HepG2 (cell line): ENCODE data around the gene FAM221B. TPM values are rescaled to one million over a fixed set of nuclear protein-coding genes. Genes with fewer than 3 reads are reported as not detected.

Experiments used
- ATAC-seq: fragments of 200-7000 bp; cut with Tn5 transposase; 3 replicates; pipeline ENCODE4 v1.9.1; 2020; ENCODE audit warnings: mild to moderate bottlenecking, moderate library complexity
- BruUV-seq: library from RNA; stranded (reverse); fragments of 400-500 nt; replicated peaks from 2 replicates; lab custom pipeline; 2021; lab: Mats Ljungman, UMichigan
- CTCF ChIA-PET: fragments of 300-600 bp; formaldehyde crosslinking; extraction: SDS; loops from one replicate; lab custom pipeline; 2021; ENCODE audit warnings: low total read pairs, inconsistent platforms, low intra/inter-chr PET ratio; lab: Yijun Ruan, JAX
- POLR2A ChIA-PET: fragments of 350-600 bp; sonication (Branson Sonifier 250); formaldehyde crosslinking; loops from one replicate; lab custom pipeline; 2020; ENCODE audit warnings: antibody characterized with exemption, inconsistent platforms; lab: Yijun Ruan, JAX
- DNase-seq: peaks from one replicate; pipeline ENCODE4 v3.0.0-alpha.2; 2015; ENCODE audit warnings: low spot score
- FAIRE-seq: peaks from 3 replicates; lab custom pipeline; 2011; peaks lifted over from hg19 to GRCh38; lab: Jason Lieb, UNC
- H2AFZ ChIP-seq: one replicate; pipeline ENCODE4 v1.6.1; 2011; ENCODE audit warnings: low read length, inconsistent platforms
- H3K27ac ChIP-seq: fragments of 300-600 bp; 3 replicates; pipeline ENCODE4 v1.8.0; 2011; ENCODE audit warnings: mixed run types, mild to moderate bottlenecking, mixed read lengths, low read length, inconsistent platforms; ENCODE audit not compliant: insufficient read depth; ENCODE audit errors: extremely low read length
- H3K27me3 ChIP-seq, 2 experiments: fragments of 200-600 bp in 1 of 2; 2 replicates in 1 of 2; 3 replicates in 1 of 2; pipeline versions ENCODE4 v1.6.0 to v1.8.0; 2011; ENCODE audit warnings: low read length in 2 of 2, mild to moderate bottlenecking in 2 of 2, moderate library complexity in 2 of 2, inconsistent platforms in 1 of 2; ENCODE audit not compliant: insufficient read depth in 2 of 2, control insufficient read depth in 1 of 2
- H3K36me3 ChIP-seq, 2 experiments: fragments of 200-600 bp in 1 of 2; replicated peaks in 1 of 2; 2 replicates in 1 of 2; 3 replicates in 1 of 2; pipeline versions ENCODE4 v1.5.1 to v1.8.0; 2011; ENCODE audit warnings: low read length in 2 of 2, inconsistent platforms in 1 of 2; ENCODE audit not compliant: insufficient read depth in 2 of 2, control insufficient read depth in 1 of 2
- H3K4me1 ChIP-seq: 2 replicates; pipeline ENCODE4 v1.5.1; 2012; ENCODE audit warnings: low read length, inconsistent platforms; ENCODE audit not compliant: insufficient read depth
- H3K4me2 ChIP-seq: 2 replicates; pipeline ENCODE4 v1.6.0; 2011; ENCODE audit warnings: low read depth, low read length, inconsistent platforms
- H3K4me3 ChIP-seq, 3 experiments: fragments of 200-600 bp in 1 of 3; sonication (generic), shearing (Covaris generic) in 1 of 3; replicated peaks in 1 of 3; 2 replicates each; pipeline ENCODE4 v1.5.1; 2011 to 2016; ENCODE audit warnings: low read length in 3 of 3, inconsistent platforms in 2 of 3, low read depth in 2 of 3, mild to moderate bottlenecking in 2 of 3, control low read depth in 1 of 3, mixed read lengths in 1 of 3; ENCODE audit not compliant: insufficient read depth in 1 of 3
- H3K79me2 ChIP-seq: one replicate; pipeline ENCODE4 v1.6.1; 2011; ENCODE audit warnings: low read length, inconsistent platforms; ENCODE audit not compliant: insufficient read depth
- H3K9ac ChIP-seq: 2 replicates; pipeline ENCODE4 v1.6.0; 2011; ENCODE audit warnings: mild to moderate bottlenecking, low read depth, low read length, inconsistent platforms; ENCODE audit not compliant: insufficient read depth
- H3K9me3 ChIP-seq: 2 replicates; pipeline ENCODE4 v1.5.1; 2012; ENCODE audit warnings: mild to moderate bottlenecking, low read length
- H4K20me1 ChIP-seq: 2 replicates; pipeline ENCODE4 v1.6.0; 2011; ENCODE audit warnings: inconsistent platforms, mild to moderate bottlenecking, low read length, moderate library complexity; ENCODE audit not compliant: insufficient read depth
- FOXO1 ChIP-seq: sonication (generic); formaldehyde crosslinking; IDR thresholded peaks from 2 replicates; pipeline ENCODE4 v1.4.0; 2020; ENCODE audit warnings: missing genetic modification reagents
- GMEB2 ChIP-seq: IDR thresholded peaks from 2 replicates; pipeline ENCODE4 v1.6.1; 2016; ENCODE audit warnings: missing biosample characterization, missing genetic modification reagents, low read depth
- HHEX ChIP-seq: IDR thresholded peaks from 2 replicates; pipeline ENCODE4 v1.6.1; 2016; ENCODE audit warnings: control low read depth
- MEIS2 ChIP-seq: sonication (generic); formaldehyde crosslinking; IDR thresholded peaks from 2 replicates; pipeline ENCODE4 v1.9.0; 2021; ENCODE audit warnings: mild to moderate bottlenecking, missing genetic modification reagents
- MLXIP ChIP-seq: sonication (generic); formaldehyde crosslinking; IDR thresholded peaks from 2 replicates; pipeline ENCODE4 v1.9.0; 2021; ENCODE audit warnings: missing genetic modification reagents, borderline replicate concordance
- NBN ChIP-seq: fragments of 450-650 bp; conservative IDR thresholded peaks from 2 replicates; pipeline ENCODE4 v1.6.1; 2017
- POGZ ChIP-seq: sonication (generic); formaldehyde crosslinking; IDR thresholded peaks from 2 replicates; pipeline ENCODE4 v1.4.0; 2020; ENCODE audit warnings: mild to moderate bottlenecking, missing genetic modification reagents
- SP4 ChIP-seq: sonication (generic); formaldehyde crosslinking; IDR thresholded peaks from 2 replicates; pipeline ENCODE4 v1.8.1; 2023; ENCODE audit warnings: mild to moderate bottlenecking, missing genetic modification reagents
- ZIK1 ChIP-seq: sonication (generic); formaldehyde crosslinking; IDR thresholded peaks from 2 replicates; pipeline ENCODE4 v1.5.0; 2020; ENCODE audit warnings: mild to moderate bottlenecking, low read depth, missing genetic modification reagents, borderline replicate concordance
- ZMAT3 ChIP-seq: sonication (generic); formaldehyde crosslinking; conservative IDR thresholded peaks from 2 replicates; pipeline ENCODE4 v1.7.0; 2021; ENCODE audit warnings: missing genetic modification reagents
- ZNF10 ChIP-seq: sonication (generic); formaldehyde crosslinking; IDR thresholded peaks from 2 replicates; pipeline ENCODE4 v1.4.0; 2020; ENCODE audit warnings: mild to moderate bottlenecking, low read depth, missing genetic modification reagents, borderline replicate concordance
- ZNF205 ChIP-seq: IDR thresholded peaks from 2 replicates; pipeline ENCODE4 v1.6.1; 2018; ENCODE audit warnings: missing biosample characterization, missing genetic modification reagents
- ZNF232 ChIP-seq: sonication (generic); formaldehyde crosslinking; IDR thresholded peaks from 2 replicates; pipeline ENCODE4 v1.4.0; 2020; ENCODE audit warnings: missing genetic modification reagents, borderline replicate concordance
- ZNF276 ChIP-seq: sonication (generic); formaldehyde crosslinking; IDR thresholded peaks from 2 replicates; pipeline ENCODE4 v1.4.0; 2020; ENCODE audit warnings: mild to moderate bottlenecking, low read depth, missing genetic modification reagents
- ZNF557 ChIP-seq: sonication (generic); formaldehyde crosslinking; IDR thresholded peaks from 2 replicates; pipeline ENCODE4 v1.4.0; 2020; ENCODE audit warnings: missing genetic modification reagents
- ZNF572 ChIP-seq: sonication (generic); formaldehyde crosslinking; IDR thresholded peaks from 2 replicates; pipeline ENCODE4 v1.5.1; 2020; ENCODE audit warnings: mild to moderate bottlenecking, missing genetic modification reagents
- WGBS: methylation state at CpG from one replicate; pipeline ENCODE4 v1.1.6; 2017; ENCODE audit warnings: low lambda C conversion rate; 5-methylcytosine and 5-hydroxymethylcytosine counted together
- in situ Hi-C: cut with HindIII; loops from 2 replicates; pipeline ENCODE4 v1.10.0; 2017; ENCODE audit warnings: low pct_unique_long_range_greater_than_20kb; ENCODE audit not compliant: extremely low pct_ligation_motif_present
- intact Hi-C: fragments of 100-400 bp; cut with micrococcal nuclease; formaldehyde crosslinking; loops from one replicate; pipeline ENCODE4 v1.10.0; 2022; ENCODE audit not compliant: unreplicated experiment
- polyA plus RNA-seq, 8 experiments: library from polyadenylated mRNA; depleted of rRNA in 3 of 8; stranded (reverse) in 7 of 8; unstranded in 1 of 8; fragments of >200 nt; fragmentation: Illumina TruSeq in 4 of 8; extraction: Trizol in 4 of 8; gene quantifications; 2 replicates each; pipeline versions ENCODE4 v1.2.1 to v1.2.3, GENCODE V29; 2011 to 2016; ENCODE audit warnings: low read depth in 4 of 8, missing spikeins in 1 of 8, mixed read lengths in 1 of 8; ENCODE audit not compliant: insufficient read depth in 1 of 8
- total RNA-seq, 5 experiments: library from RNA; depleted of rRNA; stranded (reverse); fragments of >200 nt; fragmentation: Illumina TruSeq; extraction: Trizol; gene quantifications; 2 replicates each; pipeline ENCODE4 v1.2.3, GENCODE V29; 2016; ENCODE audit warnings: low read depth in 1 of 5
- TF ChIP-seq, protein P1 (sequence below): IDR thresholded peaks from 2 replicates; pipeline ENCODE4 v1.6.1; 2016; ENCODE audit warnings: missing compliant biosample characterization, missing genetic modification reagents, borderline replicate concordance
- TF ChIP-seq, protein P2 (sequence below): IDR thresholded peaks from 2 replicates; pipeline ENCODE4 v1.6.1; 2016; ENCODE audit warnings: control low read depth

Gene FAM221B
- total and polyA plus RNA-seq, 2 of the 13 experiments (the other 11 are each of a cell fraction or from before 2014, with no cell fraction given): not detected

- H3K4me2 ChIP-seq: no peak overlapping the region
- FAIRE-seq (no peak), ATAC-seq (no peak), DNase-seq (no peak)
- no peaks in the 10 kb centered on the region for H3K9me3 ChIP-seq
- intact Hi-C loops (loop anchor here (2.0 to 5.0 kb wide), 2 partner anchors 37 to 95 kb away; partner anchors contain the start of genes CREB3, NPR2 and TLN1), in situ Hi-C loops (loop anchor here (5.0 kb wide), 1 partner anchor 55 kb away; no protein-coding TSS in a partner anchor)
- no peak overlapping the region for H3K27ac ChIP-seq
- no peaks in the 10 kb centered on the region for H3K27me3 ChIP-seq
- CTCF ChIA-PET: no interaction called here
- H3K36me3 ChIP-seq: no peaks in the 10 kb centered on the region
- H2AFZ ChIP-seq: no peak overlapping the region
- no TSS peak for BruUV-seq
- no peak overlapping the region for H3K4me3 ChIP-seq
- H3K79me2 ChIP-seq: no peaks in the 10 kb centered on the region
- no peaks in the 10 kb centered on the region for H4K20me1 ChIP-seq
- H3K4me1 ChIP-seq: peaks cover 35% of the 10 kb centered on the region
- 76% methylated on average over 3 of the region's 3 CpGs for WGBS
- no peak overlapping the region for H3K9ac ChIP-seq
- POLR2A ChIA-PET: no interaction called here
- no peak for TF ChIP-seq ZNF10 (CRISPR knock-in tag)
- no peak for TF ChIP-seq ZNF572 (CRISPR knock-in tag)
- TF ChIP-seq NBN: no peak
- TF ChIP-seq POGZ (CRISPR knock-in tag): no peak
- no peak for TF ChIP-seq FOXO1 (CRISPR knock-in tag)
- no peak for TF ChIP-seq ZIK1
- TF ChIP-seq ZMAT3 (CRISPR knock-in tag): no peak
- no peak for TF ChIP-seq SP4 (CRISPR knock-in tag)
- TF ChIP-seq, protein P1, sequence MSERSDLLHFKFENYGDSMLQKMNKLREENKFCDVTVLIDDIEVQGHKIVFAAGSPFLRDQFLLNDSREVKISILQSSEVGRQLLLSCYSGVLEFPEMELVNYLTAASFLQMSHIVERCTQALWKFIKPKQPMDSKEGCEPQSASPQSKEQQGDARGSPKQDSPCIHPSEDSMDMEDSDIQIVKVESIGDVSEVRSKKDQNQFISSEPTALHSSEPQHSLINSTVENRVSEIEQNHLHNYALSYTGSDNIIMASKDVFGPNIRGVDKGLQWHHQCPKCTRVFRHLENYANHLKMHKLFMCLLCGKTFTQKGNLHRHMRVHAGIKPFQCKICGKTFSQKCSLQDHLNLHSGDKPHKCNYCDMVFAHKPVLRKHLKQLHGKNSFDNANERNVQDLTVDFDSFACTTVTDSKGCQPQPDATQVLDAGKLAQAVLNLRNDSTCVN (CRISPR knock-in tag): no peak
- TF ChIP-seq, protein P2, sequence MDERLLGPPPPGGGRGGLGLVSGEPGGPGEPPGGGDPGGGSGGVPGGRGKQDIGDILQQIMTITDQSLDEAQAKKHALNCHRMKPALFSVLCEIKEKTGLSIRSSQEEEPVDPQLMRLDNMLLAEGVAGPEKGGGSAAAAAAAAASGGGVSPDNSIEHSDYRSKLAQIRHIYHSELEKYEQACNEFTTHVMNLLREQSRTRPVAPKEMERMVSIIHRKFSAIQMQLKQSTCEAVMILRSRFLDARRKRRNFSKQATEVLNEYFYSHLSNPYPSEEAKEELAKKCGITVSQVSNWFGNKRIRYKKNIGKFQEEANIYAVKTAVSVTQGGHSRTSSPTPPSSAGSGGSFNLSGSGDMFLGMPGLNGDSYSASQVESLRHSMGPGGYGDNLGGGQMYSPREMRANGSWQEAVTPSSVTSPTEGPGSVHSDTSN: no peak
- TF ChIP-seq ZNF232 (CRISPR knock-in tag): no peak
- no peak for TF ChIP-seq ZNF276
- no peak for TF ChIP-seq ZNF557 (CRISPR knock-in tag)
- no peak for TF ChIP-seq HHEX (CRISPR knock-in tag)
- TF ChIP-seq MEIS2 (CRISPR knock-in tag): no peak
- TF ChIP-seq ZNF205 (CRISPR knock-in tag): no peak
- no peak for TF ChIP-seq GMEB2
- no peak for TF ChIP-seq MLXIP
Observed at GRCh38 chr9:35827486-35827885, 1.0 kb downstream of the FAM221B start.
